Hindlimb muscle (tissue), 1 donor: ENCODE data around the gene KLK15. TPM values are rescaled to one million over a fixed set of nuclear protein-coding genes. Genes with fewer than 3 reads are reported as not detected.
A peak's percentile ranks its signal among the peaks of the same experiment; 100 is the strongest.
"Not testable (repeated sequence)": the region's sequence is repeated elsewhere in the genome, so short reads cannot be mapped to it uniquely, and the experiment has no call there.

Experiments
- DNase-seq: peaks from one replicate; pipeline ENCODE4 v3.0.0-alpha.2; 2013
- polyA plus RNA-seq: library from polyadenylated mRNA; unstranded; fragments of 120-200 nt; gene quantifications from one replicate; pipeline ENCODE4 v1.2.1, GENCODE V29; 2013; ENCODE audit not compliant: insufficient read length

The KLK15 gene
- polyA plus RNA-seq, 1 donor = not detected

- no peak for DNase-seq
Observed at GRCh38 chr19:50820086-50820485, 13.3 kb downstream of the KLK15 start.

GRCh38 chr19:50819636-50820035, 13.7 kb downstream of the KLK15 start:
- no peak for DNase-seq

- no peak for DNase-seq
Observed at GRCh38 chr19:50818859-50819472, 14.4 kb downstream of the KLK15 start.

- DNase-seq = no peak
Observed at GRCh38 chr19:50817941-50818858, 15.2 kb downstream of the KLK15 start.

- no peak for DNase-seq
Observed at GRCh38 chr19:50815439-50815838, 17.9 kb downstream of the KLK15 start.

- no peak for DNase-seq
Observed at GRCh38 chr19:50814883-50815282, 18.5 kb downstream of the KLK15 start.

GRCh38 chr19:50812474-50812873, 20.9 kb downstream of the KLK15 start:
- DNase-seq = no peak

- DNase-seq = not testable (repeated sequence)
Observed at GRCh38 chr19:50811622-50812238, 21.6 kb downstream of the KLK15 start.

GRCh38 chr19:50808856-50809255, 24.5 kb downstream of the KLK15 start:
- no peak for DNase-seq

- DNase-seq = peak; percentile 98
Observed at GRCh38 chr19:50804420-50805272, 28.7 kb downstream of the KLK15 start.

- no peak for DNase-seq
Observed at GRCh38 chr19:50803633-50804419, 29.5 kb downstream of the KLK15 start.

- no peak for DNase-seq
Observed at GRCh38 chr19:50801107-50801506, 32.3 kb downstream of the KLK15 start.

GRCh38 chr19:50799547-50799851, 33.9 kb downstream of the KLK15 start:
- DNase-seq = no peak

- DNase-seq = no peak
Observed at GRCh38 chr19:50798659-50799546, 34.5 kb downstream of the KLK15 start.

GRCh38 chr19:50797781-50798658, 35.4 kb downstream of the KLK15 start:
- DNase-seq = no peak

- no peak for DNase-seq
Observed at GRCh38 chr19:50797429-50797780, 36.0 kb downstream of the KLK15 start.

GRCh38 chr19:50796634-50797428, 36.5 kb downstream of the KLK15 start:
- no peak for DNase-seq

- no peak for DNase-seq
Observed at GRCh38 chr19:50796128-50796633, 37.2 kb downstream of the KLK15 start.

- DNase-seq = no peak
Observed at GRCh38 chr19:50795664-50796073, 37.7 kb downstream of the KLK15 start.
